CD4-positive, alpha-beta T cell treated with Interleukin-4 for 4 hours (primary cell): Measurements from ENCODE around the gene HACD2.
"Not testable (repeated sequence)": the region's sequence is repeated elsewhere in the genome, so short reads cannot be mapped to it uniquely, and the experiment has no call there.

Source experiments
- DNase-seq: peaks from one replicate; pipeline ENCODE4 v3.0.0-alpha.2; 2020

The HACD2 gene

GRCh38 chr3:123584988-123585937 lies at the start of gene HACD2:
TSS of gene HACD2 (minus strand) at chr3:123585053. CDS start at chr3:123585027, 26 bp downstream.
- DNase-seq = peak; percentile 94

GRCh38 chr3:123634149-123635051 lies 49.5 kb upstream of the HACD2 start:
- no peak for DNase-seq

GRCh38 chr3:123633530-123633929 lies 48.7 kb upstream of the HACD2 start:
- DNase-seq = no peak

- DNase-seq = no peak
Observed at GRCh38 chr3:123632161-123632655, 47.4 kb upstream of the HACD2 start.

GRCh38 chr3:123629747-123630047 lies 44.8 kb upstream of the HACD2 start:
- no peak for DNase-seq

GRCh38 chr3:123628996-123629746 lies 44.3 kb upstream of the HACD2 start:
- DNase-seq = no peak

- DNase-seq = no peak
Observed at GRCh38 chr3:123627673-123628670, 43.1 kb upstream of the HACD2 start.

- DNase-seq = no peak
Observed at GRCh38 chr3:123626881-123627280, 42.0 kb upstream of the HACD2 start.

- DNase-seq = no peak
Observed at GRCh38 chr3:123624302-123624701, 39.4 kb upstream of the HACD2 start.

GRCh38 chr3:123623346-123623880 lies 38.6 kb upstream of the HACD2 start:
- DNase-seq = no peak

- DNase-seq = no peak
Observed at GRCh38 chr3:123622766-123623165, 37.9 kb upstream of the HACD2 start.

- DNase-seq = no peak
Observed at GRCh38 chr3:123621850-123622189, 37.0 kb upstream of the HACD2 start.

GRCh38 chr3:123621186-123621849 lies 36.5 kb upstream of the HACD2 start:
- DNase-seq = no peak

GRCh38 chr3:123620343-123620742 lies 35.5 kb upstream of the HACD2 start:
- DNase-seq = no peak

- DNase-seq = peak; percentile 10
Observed at GRCh38 chr3:123618768-123619484, 34.1 kb upstream of the HACD2 start.

- no peak for DNase-seq
Observed at GRCh38 chr3:123618076-123618708, 33.3 kb upstream of the HACD2 start.

- no peak for DNase-seq
Observed at GRCh38 chr3:123616593-123616992, 31.7 kb upstream of the HACD2 start.

- DNase-seq = no peak
Observed at GRCh38 chr3:123613543-123613942, 28.7 kb upstream of the HACD2 start.

GRCh38 chr3:123611674-123612073 lies 26.8 kb upstream of the HACD2 start:
- DNase-seq = not testable (repeated sequence)

GRCh38 chr3:123611082-123611481 lies 26.2 kb upstream of the HACD2 start:
- no peak for DNase-seq
